GM12892 (cell line): ENCODE data around the gene BRINP3.

Experiments
- POLR2A ChIP-seq: IDR thresholded peaks from 2 replicates; pipeline ENCODE4 v1.6.1; 2011; ENCODE audit warnings: low read depth, low read length, control low read depth
- POLR2AphosphoS5 ChIP-seq: IDR thresholded peaks from 2 replicates; pipeline ENCODE4 v1.6.1; 2011; ENCODE audit warnings: low read depth, low read length, control low read depth
- TAF1 ChIP-seq: IDR thresholded peaks from 2 replicates; pipeline ENCODE4 v1.6.1; 2011; ENCODE audit warnings: low read depth, mild to moderate bottlenecking, control low read depth, low read length, borderline replicate concordance

GRCh38 chr1:190416239-190416638 is 61.4 kb downstream of the BRINP3 start:
- no peak for TF ChIP-seq POLR2A
- TF ChIP-seq TAF1: no peak
- TF ChIP-seq POLR2AphosphoS5: no peak
